Erythroblast (primary cell): ENCODE results near the gene RAC3.

Experiments
- DNase-seq, 2 experiments: peaks; one replicate each; lab custom pipeline; 2025; lab: John Stamatoyannopoulos, UW
- GATA1 ChIP-seq: IDR thresholded peaks from 2 replicates; pipeline ENCODE4 v1.6.1; 2011; ENCODE audit warnings: low read depth, mild to moderate bottlenecking, control low read depth, low read length, moderate library complexity
- POLR2A ChIP-seq: IDR thresholded peaks from 2 replicates; pipeline ENCODE4 v1.6.1; 2011; ENCODE audit warnings: mild to moderate bottlenecking, low read length

RAC3 gene

GRCh38 chr17:82051776-82052637, 20.5 kb downstream of the RAC3 start, which contains the start of the genes GPS1 and RFNG:
Gene GPS1, plus strand, starts transcription at chr17:82051898. Its CDS starts 34 bp downstream, at chr17:82051932.
Gene RFNG, minus strand, starts transcription at chr17:82051811. Its CDS starts 45 bp downstream, at chr17:82051766.
- peak; percentile 83 to 88 for DNase-seq
- TF ChIP-seq GATA1 (no peak), POLR2A (no peak)

DNA sequence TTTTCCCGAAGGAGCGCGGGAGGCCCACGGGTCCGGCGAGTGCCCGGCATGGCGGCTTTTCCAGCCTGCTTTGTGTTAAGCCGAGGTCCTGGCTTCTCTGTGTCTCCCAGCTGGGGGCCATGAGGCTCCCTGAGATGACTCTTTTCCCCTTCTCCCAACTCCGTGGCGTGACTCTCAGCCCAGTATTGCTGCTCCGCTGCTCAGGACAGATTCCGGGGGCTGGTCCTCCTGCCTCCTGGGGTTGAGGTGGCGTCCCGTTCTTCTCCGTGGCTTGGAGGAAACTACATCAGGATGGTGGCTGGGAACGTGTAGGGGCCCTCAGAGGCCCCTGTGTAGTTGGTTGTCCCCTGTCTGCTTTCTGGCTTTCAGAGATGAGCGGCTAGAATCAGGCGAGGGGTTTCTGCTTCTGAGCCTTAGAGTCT, 21.2 kb downstream of the RAC3 start:
- TF ChIP-seq POLR2A (no peak), GATA1 (no peak)
- no peak for DNase-seq

- no peak for DNase-seq
- TF ChIP-seq GATA1 (no peak), POLR2A (no peak)
Observed at GRCh38 chr17:82053130-82053529, 21.7 kb downstream of the RAC3 start.

GRCh38 chr17:82053556-82054263, 22.2 kb downstream of the RAC3 start:
- no peak for DNase-seq
- TF ChIP-seq POLR2A = no peak
- no peak for TF ChIP-seq GATA1

- DNase-seq = no peak
- TF ChIP-seq POLR2A (no peak), GATA1 (no peak)
Observed at GRCh38 chr17:82054351-82055022, 23.0 kb downstream of the RAC3 start.

- no peak for TF ChIP-seq POLR2A
- no peak for TF ChIP-seq GATA1
- DNase-seq = no peak
Observed at GRCh38 chr17:82055023-82055964, 23.8 kb downstream of the RAC3 start.

DNA sequence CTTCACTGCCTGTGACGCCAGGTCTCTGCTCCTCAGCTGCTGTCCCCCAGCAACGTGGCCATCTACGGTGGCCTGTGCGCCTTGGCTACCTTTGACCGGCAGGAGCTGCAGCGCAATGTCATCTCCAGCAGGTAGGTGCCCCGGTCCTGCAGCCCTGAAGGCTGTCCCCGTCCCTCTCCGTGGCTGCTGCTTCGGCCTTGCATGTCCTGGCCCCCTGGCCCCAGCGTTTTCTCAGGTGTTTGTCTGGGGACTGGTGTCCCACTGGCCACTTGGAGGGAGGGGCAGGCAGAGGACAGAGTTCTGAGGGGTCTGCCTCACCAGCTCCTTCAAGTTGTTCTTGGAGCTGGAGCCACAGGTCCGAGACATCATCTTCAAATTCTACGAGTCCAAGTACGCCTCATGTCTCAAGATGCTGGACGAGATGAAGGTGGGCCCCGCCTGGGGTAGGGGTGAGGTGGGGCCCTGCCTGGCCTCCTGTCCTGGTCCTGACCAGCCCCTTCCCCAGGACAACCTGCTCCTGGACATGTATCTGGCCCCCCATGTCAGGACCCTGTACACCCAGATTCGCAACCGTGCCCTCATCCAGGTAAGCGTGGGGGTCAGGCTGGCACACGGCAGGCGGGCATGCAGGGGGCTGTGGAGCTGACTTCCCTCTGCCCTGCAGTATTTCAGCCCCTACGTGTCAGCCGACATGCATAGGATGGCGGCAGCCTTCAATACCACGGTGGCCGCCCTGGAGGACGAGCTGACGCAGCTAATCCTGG, 24.7 kb downstream of the RAC3 start:
- no peak for TF ChIP-seq POLR2A
- no peak for DNase-seq

GRCh38 chr17:82056729-82057621, 25.5 kb downstream of the RAC3 start:
- no peak for DNase-seq
- TF ChIP-seq GATA1 = no peak
- TF ChIP-seq POLR2A = no peak

DNA sequence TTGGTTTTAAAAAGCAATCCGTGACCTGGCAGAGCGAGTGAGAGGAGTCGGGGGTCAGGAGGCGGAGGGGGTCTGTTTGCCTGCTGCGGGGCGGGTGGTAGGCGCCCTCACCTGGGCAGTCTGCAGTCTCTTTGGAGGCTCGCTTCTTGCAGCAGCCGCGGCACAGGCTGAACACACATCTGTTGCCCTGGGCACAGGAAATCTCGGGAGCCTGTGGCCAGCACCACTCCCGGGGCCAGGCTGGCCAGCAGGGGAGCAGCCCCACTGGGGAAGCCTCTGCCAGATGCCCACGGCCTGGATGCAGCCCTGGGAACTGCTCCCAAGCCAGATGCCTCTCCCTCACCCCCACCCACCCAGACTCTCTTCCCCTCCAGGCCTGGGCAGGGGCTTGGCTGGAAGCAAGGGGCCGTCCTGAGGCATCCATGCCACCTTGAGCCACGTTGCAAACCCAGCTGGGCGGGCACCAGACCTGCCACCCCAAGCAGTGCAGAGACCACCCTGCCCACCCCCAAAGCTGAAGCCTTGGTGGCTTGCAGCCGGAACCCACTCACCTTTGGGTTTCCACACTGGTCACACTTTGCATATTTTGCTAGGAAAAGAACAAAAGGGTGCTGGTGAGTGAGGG, 26.9 kb downstream of the RAC3 start:
- TF ChIP-seq POLR2A (no peak), GATA1 (no peak)
- no peak for DNase-seq

- no peak for DNase-seq
- TF ChIP-seq POLR2A = no peak
- TF ChIP-seq GATA1 = no peak
Observed at GRCh38 chr17:82058855-82059249, 27.4 kb downstream of the RAC3 start.
